Panc1 (cell line): Measurements from ENCODE around the gene TPRG1L. TPM values are rescaled to one million over a fixed set of nuclear protein-coding genes. Genes with fewer than 3 reads are reported as not detected.

ENCODE experiments used
- ATAC-seq: fragments of 200-7000 bp; cut with Tn5 transposase; 2 replicates; pipeline ENCODE4 v1.9.1; 2020; ENCODE audit warnings: mild to moderate bottlenecking, moderate library complexity
- BruUV-seq: library from RNA; stranded (reverse); fragments of 400-500 nt; replicated peaks from 2 replicates; lab custom pipeline; 2021; lab: Mats Ljungman, UMichigan
- CTCF ChIA-PET: fragments of 300-600 bp; sonication (Branson Sonifier 250); formaldehyde crosslinking; loops from one replicate; lab custom pipeline; 2022; ENCODE audit warnings: antibody characterized with exemption; lab: Charles Lee
- POLR2A ChIA-PET: fragments of 300-600 bp; sonication (Branson Sonifier 250); formaldehyde crosslinking; loops from one replicate; lab custom pipeline; 2022; ENCODE audit warnings: antibody characterized with exemption; lab: Charles Lee
- DNase-seq: peaks from one replicate; pipeline ENCODE4 v3.0.0-alpha.2; 2010; ENCODE audit warnings: low read depth, low spot score
- H3K27ac ChIP-seq: 2 replicates; pipeline ENCODE4 v1.5.1; 2011; ENCODE audit warnings: mild to moderate bottlenecking, low read length, inconsistent platforms
- H3K27me3 ChIP-seq: fragments of 200-500 bp; sonication (Bioruptor generic); 2 replicates; pipeline ENCODE4 v1.6.0; 2014; ENCODE audit warnings: low read length, inconsistent platforms; ENCODE audit not compliant: control insufficient read depth, insufficient read depth
- H3K36me3 ChIP-seq: fragments of 200-500 bp; sonication (Bioruptor generic); 2 replicates; pipeline ENCODE4 v1.5.1; 2014; ENCODE audit warnings: inconsistent platforms, mild to moderate bottlenecking, low read length, moderate library complexity; ENCODE audit not compliant: control insufficient read depth, insufficient read depth
- H3K4me1 ChIP-seq: 2 replicates; pipeline ENCODE4 v1.5.1; 2011; ENCODE audit warnings: inconsistent platforms, mild to moderate bottlenecking, low read length, moderate library complexity; ENCODE audit not compliant: control insufficient read depth, insufficient read depth
- H3K4me3 ChIP-seq, 2 experiments: 2 replicates each; pipeline ENCODE4 v1.5.1; 2011 to 2012; ENCODE audit warnings: low read depth in 2 of 2, low read length in 2 of 2, mild to moderate bottlenecking in 2 of 2, inconsistent platforms in 1 of 2, moderate library complexity in 1 of 2
- H3K9me3 ChIP-seq: fragments of 200-500 bp; sonication (Bioruptor generic); 2 replicates; pipeline ENCODE4 v1.5.1; 2014; ENCODE audit warnings: low read depth, mild to moderate bottlenecking, inconsistent platforms, low read length, moderate library complexity; ENCODE audit not compliant: control insufficient read depth, insufficient read depth
- CTCF ChIP-seq: fragments of 450-650 bp; IDR thresholded peaks from 2 replicates; pipeline ENCODE4 v1.5.1; 2017; ENCODE audit warnings: mild to moderate bottlenecking
- POLR2AphosphoS5 ChIP-seq: IDR thresholded peaks from 2 replicates; pipeline ENCODE4 v1.6.1; 2012; ENCODE audit warnings: mild to moderate bottlenecking, low read depth, low read length, moderate library complexity
- REST ChIP-seq, 2 experiments: IDR thresholded peaks; 2 replicates each; pipeline ENCODE4 v1.6.1; 2011 to 2012; ENCODE audit warnings: low read depth in 2 of 2, control low read depth in 1 of 2, low read length in 1 of 2, mild to moderate bottlenecking in 1 of 2, moderate library complexity in 1 of 2; ENCODE audit not compliant: insufficient read depth in 1 of 2
- SIN3A ChIP-seq: IDR thresholded peaks from 2 replicates; pipeline ENCODE4 v1.6.1; 2012; ENCODE audit warnings: low read depth, mild to moderate bottlenecking, low read length, moderate library complexity, borderline replicate concordance; ENCODE audit not compliant: insufficient read depth
- TCF7L2 ChIP-seq: IDR thresholded peaks from 2 replicates; pipeline ENCODE4 v1.6.1; 2011; ENCODE audit warnings: mild to moderate bottlenecking, low read depth, low read length, inconsistent platforms
- in situ Hi-C: cut with HindIII; loops from 2 replicates; pipeline ENCODE4 v1.10.0; 2016; ENCODE audit warnings: low sequenced_read_pairs, low pct_unique_long_range_greater_than_20kb
- intact Hi-C: fragments of 100-400 bp; cut with micrococcal nuclease; formaldehyde crosslinking; loops from one replicate; pipeline ENCODE4 v1.10.0; 2022; ENCODE audit not compliant: unreplicated experiment
- total RNA-seq: library from RNA; stranded (reverse); gene quantifications from one replicate; pipeline ENCODE4 v1.2.1, GENCODE V29; 2021; ENCODE audit not compliant: unreplicated experiment

The TPRG1L gene
- total RNA-seq, 1 experiment from 2014 or later: 57.5 TPM

- DNase-seq (no peak), ATAC-seq (no peak)
- Histone ChIP-seq H3K27me3 (no peaks in the 10 kb centered on the region), H3K4me1 (peaks cover 8% of the 10 kb centered on the region), H3K4me3 (no peak overlapping the region), H3K9me3 (no peaks in the 10 kb centered on the region), H3K36me3 (no peaks in the 10 kb centered on the region), H3K27ac (no peak overlapping the region)
- intact Hi-C loops (no loop called here), in situ Hi-C loops (no loop called here)
- BruUV-seq: no TSS peak
- CTCF ChIA-PET: interaction anchor here (0.6 kb wide), 2 partner anchors 18 to 793 kb away, joined by 3 read pairs; no protein-coding TSS in a partner anchor
- no peak for TF ChIP-seq REST (IDR thresholded peaks at IDR 0.05; ENCODE audit: insufficient read depth in 1 of 2, low read depth in 2 of 2, low read length in 1 of 2)
- no peak for TF ChIP-seq TCF7L2
- no peak for TF ChIP-seq CTCF
- TF ChIP-seq SIN3A: no peak
- no peak for TF ChIP-seq POLR2AphosphoS5
- POLR2A ChIA-PET: no interaction called here
Measured at GRCh38 chr1:3590951-3591865, 33.6 kb upstream of the TPRG1L start.

DNA sequence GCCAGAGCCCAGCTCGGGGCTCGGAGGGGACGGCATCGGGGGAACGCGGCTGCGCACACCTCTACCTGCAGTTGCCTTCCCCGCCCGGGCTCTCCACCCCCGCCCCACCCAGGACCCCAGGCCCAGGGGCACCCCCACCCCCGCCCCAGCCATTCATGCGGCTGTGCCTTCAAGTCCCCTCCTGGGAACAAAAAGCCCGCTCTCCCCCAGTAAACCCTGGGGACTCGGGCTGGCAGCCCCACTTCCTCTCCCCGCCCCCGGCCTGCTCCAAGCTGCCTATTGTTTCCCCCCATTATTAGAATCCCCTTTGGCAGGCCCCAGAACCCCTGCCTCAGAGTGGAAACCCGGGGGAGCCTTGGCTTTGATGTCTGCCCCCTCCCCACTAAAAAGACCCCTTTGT is 31.5 kb upstream of the TPRG1L start:
- CTCF ChIA-PET: no interaction called here
- TF ChIP-seq SIN3A (no peak), CTCF (no peak), POLR2AphosphoS5 (no peak), TCF7L2 (no peak), REST (IDR thresholded peaks at IDR 0.05; ENCODE audit: insufficient read depth in 1 of 2, low read depth in 2 of 2, low read length in 1 of 2) (no peak)
- Histone ChIP-seq H3K27me3 (no peaks in the 10 kb centered on the region), H3K27ac (no peak overlapping the region), H3K9me3 (no peaks in the 10 kb centered on the region), H3K4me1 (no peaks in the 10 kb centered on the region; the same call in 1 of the 2 replicates), H3K36me3 (no peaks in the 10 kb centered on the region), H3K4me3 (no peak overlapping the region)
- no TSS peak for BruUV-seq
- DNase-seq (no peak), ATAC-seq (no peak)
- in situ Hi-C loops: no loop called here
- intact Hi-C loops: no loop called here
- POLR2A ChIA-PET: no interaction called here
